ENCODE measurements around the gene SERF2.
"Not testable (repeated sequence)": the region's sequence is repeated elsewhere in the genome, so short reads cannot be mapped to it uniquely, and the experiment has no call there.

SERF2 gene

GRCh38 chr15:43824302-43825246 is 32.5 kb downstream of the SERF2 start, which contains the start of gene MFAP1:
Gene MFAP1, minus strand, starts transcription at chr15:43824690. Its CDS starts 121 bp downstream, at chr15:43824569.
- Histone ChIP-seq H3F3A (ENCODE audit: insufficient read depth) (peaks cover 31% of the 10 kb centered on the region), H3K27me3 (ENCODE audit: low read length) (no peaks in the 10 kb centered on the region), H3K9me2 (replicated peaks; ENCODE audit: insufficient read depth, low read length) (no peaks in the 10 kb centered on the region), H4K20me1 (ENCODE audit: low read depth, low read length) (0 out of 2 replicates have a peak, but pooled peaks cover 3% of the 10 kb centered on the region), H3K79me2 (ENCODE audit: insufficient read depth, low read length) (peaks cover 85% of the 10 kb centered on the region), H3K4me2 (ENCODE audit: low read depth, low read length, poor library complexity, severe bottlenecking) (peak within 1 kb of the TSS; percentile 95), H3K36me3 (ENCODE audit: low read length) (peaks cover 21% of the 10 kb centered on the region), H3K4me3 (ENCODE audit: insufficient read depth, low read length, poor library complexity, severe bottlenecking) (peak within 1 kb of the TSS; percentile 99), H3K27ac (ENCODE audit: low read depth, low read length) (peak within 1 kb of the TSS; percentile 93), H2AFZ (ENCODE audit: low read depth, low read length, severe bottlenecking) (peak within 1 kb of the TSS; percentile 48), H3K9me3 (ENCODE audit: insufficient read depth, low read length) (no peaks in the 10 kb centered on the region), H3K9ac (ENCODE audit: low read length) (peak within 1 kb of the TSS; percentile 97)
- no peak for TF ChIP-seq EZH2phosphoT487 (conservative IDR thresholded peaks at IDR 0.05; ENCODE audit: low read length)
- TF ChIP-seq, protein P1, sequence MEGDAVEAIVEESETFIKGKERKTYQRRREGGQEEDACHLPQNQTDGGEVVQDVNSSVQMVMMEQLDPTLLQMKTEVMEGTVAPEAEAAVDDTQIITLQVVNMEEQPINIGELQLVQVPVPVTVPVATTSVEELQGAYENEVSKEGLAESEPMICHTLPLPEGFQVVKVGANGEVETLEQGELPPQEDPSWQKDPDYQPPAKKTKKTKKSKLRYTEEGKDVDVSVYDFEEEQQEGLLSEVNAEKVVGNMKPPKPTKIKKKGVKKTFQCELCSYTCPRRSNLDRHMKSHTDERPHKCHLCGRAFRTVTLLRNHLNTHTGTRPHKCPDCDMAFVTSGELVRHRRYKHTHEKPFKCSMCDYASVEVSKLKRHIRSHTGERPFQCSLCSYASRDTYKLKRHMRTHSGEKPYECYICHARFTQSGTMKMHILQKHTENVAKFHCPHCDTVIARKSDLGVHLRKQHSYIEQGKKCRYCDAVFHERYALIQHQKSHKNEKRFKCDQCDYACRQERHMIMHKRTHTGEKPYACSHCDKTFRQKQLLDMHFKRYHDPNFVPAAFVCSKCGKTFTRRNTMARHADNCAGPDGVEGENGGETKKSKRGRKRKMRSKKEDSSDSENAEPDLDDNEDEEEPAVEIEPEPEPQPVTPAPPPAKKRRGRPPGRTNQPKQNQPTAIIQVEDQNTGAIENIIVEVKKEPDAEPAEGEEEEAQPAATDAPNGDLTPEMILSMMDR (IDR thresholded peaks at IDR 0.05; ENCODE audit: insufficient read depth, low read length, poor library complexity, severe bottlenecking): no peak

DNA sequence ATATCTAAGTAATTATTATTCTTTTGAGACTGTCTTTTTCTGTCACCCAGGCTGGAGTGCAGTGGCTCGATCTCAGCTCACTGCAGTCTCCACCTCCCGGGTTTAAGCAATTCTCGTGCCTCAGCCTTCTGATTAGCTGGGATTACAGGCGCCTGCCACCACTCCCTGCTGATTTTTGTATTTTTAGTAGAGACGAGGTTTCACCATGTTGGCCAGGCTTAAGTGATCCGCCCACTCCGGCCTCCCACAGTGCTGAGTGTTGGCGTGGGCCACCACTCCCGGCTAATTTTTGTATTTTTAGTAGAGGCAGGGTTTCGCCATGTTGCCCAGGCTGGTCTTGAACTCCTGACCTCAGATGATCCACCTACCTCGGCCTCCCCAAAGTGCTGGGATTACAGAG is 33.2 kb downstream of the SERF2 start:
- Histone ChIP-seq H3K79me2 (ENCODE audit: insufficient read depth, low read length) (peaks cover 85% of the 10 kb centered on the region), H3K4me2 (ENCODE audit: low read depth, low read length, poor library complexity, severe bottlenecking) (peak overlapping the region; percentile 95), H3K27ac (ENCODE audit: low read depth, low read length) (peak overlapping the region; percentile 93), H3K9ac (ENCODE audit: low read length) (peak overlapping the region; percentile 97; the same call in 1 of the 2 replicates), H3F3A (ENCODE audit: insufficient read depth) (peaks cover 38% of the 10 kb centered on the region), H3K36me3 (ENCODE audit: low read length) (peaks cover 27% of the 10 kb centered on the region)
- H3K9me3 ChIP-seq (ENCODE audit: insufficient read depth, low read length); H2AFZ ChIP-seq (ENCODE audit: low read depth, low read length, severe bottlenecking); H4K20me1 ChIP-seq (ENCODE audit: low read depth, low read length); H3K9me2 ChIP-seq (replicated peaks; ENCODE audit: insufficient read depth, low read length); H3K27me3 ChIP-seq (ENCODE audit: low read length); H3K4me3 ChIP-seq (ENCODE audit: insufficient read depth, low read length, poor library complexity, severe bottlenecking): not testable (repeated sequence)

DNA sequence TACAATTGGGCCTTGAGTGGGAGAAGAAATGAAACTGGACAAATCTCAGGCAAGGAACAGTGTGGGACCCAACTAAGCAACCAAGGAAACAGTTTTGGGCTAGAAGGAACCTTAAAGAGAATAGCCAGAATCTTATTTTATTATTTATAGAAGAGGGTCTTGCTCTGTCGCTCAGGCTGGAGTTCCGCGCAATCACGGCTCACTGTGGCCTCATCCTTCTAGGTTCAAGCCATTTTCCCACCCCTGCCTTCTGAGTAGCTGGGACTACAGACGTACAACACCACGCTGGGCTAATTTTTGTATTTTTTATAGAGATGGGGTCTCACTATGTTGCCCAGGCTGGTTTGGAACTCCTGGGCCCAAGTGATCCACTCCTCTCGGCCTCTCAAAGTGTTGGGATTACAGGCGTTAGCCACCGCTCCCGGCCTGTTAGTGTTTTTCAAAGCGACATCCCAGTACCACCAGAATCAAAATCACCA is 33.9 kb downstream of the SERF2 start:
- H4K20me1 ChIP-seq (ENCODE audit: low read depth, low read length): 0 out of 2 replicates have a peak, but pooled peaks cover 2% of the 10 kb centered on the region
- peak overlapping the region; percentile 100 for H3K4me2 ChIP-seq (ENCODE audit: low read depth, low read length, poor library complexity, severe bottlenecking)
- peak overlapping the region; percentile 93 for H3K27ac ChIP-seq (ENCODE audit: low read depth, low read length)
- no peaks in the 10 kb centered on the region for H3K9me2 ChIP-seq (replicated peaks; ENCODE audit: insufficient read depth, low read length)
- H3K9me3 ChIP-seq (ENCODE audit: insufficient read depth, low read length): no peaks in the 10 kb centered on the region
- peaks cover 22% of the 10 kb centered on the region for H3K36me3 ChIP-seq (ENCODE audit: low read length)
- no peak overlapping the region for H2AFZ ChIP-seq (ENCODE audit: low read depth, low read length, severe bottlenecking)
- peaks cover 38% of the 10 kb centered on the region for H3F3A ChIP-seq (ENCODE audit: insufficient read depth)
- no peaks in the 10 kb centered on the region for H3K27me3 ChIP-seq (ENCODE audit: low read length)
- H3K9ac ChIP-seq (ENCODE audit: low read length): peak overlapping the region; percentile 92
- no peak for TF ChIP-seq EZH2phosphoT487 (conservative IDR thresholded peaks at IDR 0.05; ENCODE audit: low read length)
- TF ChIP-seq, protein P1 (IDR thresholded peaks at IDR 0.05; ENCODE audit: insufficient read depth, low read length, poor library complexity, severe bottlenecking): no peak
- no peak overlapping the region for H3K4me3 ChIP-seq (ENCODE audit: insufficient read depth, low read length, poor library complexity, severe bottlenecking)
- H3K79me2 ChIP-seq (ENCODE audit: insufficient read depth, low read length): peaks cover 85% of the 10 kb centered on the region

All from SU-DHL-6 (cell line).